HepG2 (cell line): Measurements from ENCODE around the gene KCNMA1.

Source experiments
- ASH2L ChIP-seq: fragments of 300-600, 200-600 bp; sonication (generic); IDR thresholded peaks from 2 replicates; pipeline ENCODE4 v1.7.0; 2017; ENCODE audit warnings: low read depth, mild to moderate bottlenecking, moderate library complexity, mixed read lengths, low read length; ENCODE audit not compliant: insufficient read length
- CHD4 ChIP-seq: fragments of 200-600 bp; sonication (generic); IDR thresholded peaks from 2 replicates; pipeline ENCODE4 v1.7.0; 2017; ENCODE audit warnings: mild to moderate bottlenecking, low read length, borderline replicate concordance
- SP1 ChIP-seq, 2 experiments: fragments of 450-650 bp in 1 of 2; sonication (generic) in 1 of 2; formaldehyde crosslinking in 1 of 2; IDR thresholded peaks; 2 replicates each; pipeline versions ENCODE4 v1.4.0 to v1.6.1; 2016 to 2020; ENCODE audit warnings: missing genetic modification reagents in 1 of 2
- TCF7L2 ChIP-seq: IDR thresholded peaks from 2 replicates; pipeline ENCODE4 v1.6.1; 2011; ENCODE audit warnings: mild to moderate bottlenecking, low read depth, low read length, moderate library complexity
- ZFP36 ChIP-seq: fragments of 150-350 bp; IDR thresholded peaks from 2 replicates; pipeline ENCODE4 v1.6.1; 2018; ENCODE audit warnings: borderline replicate concordance, low read length, low read depth; ENCODE audit not compliant: partially characterized antibody
- ZNF343 ChIP-seq: sonication (generic); formaldehyde crosslinking; IDR thresholded peaks from 2 replicates; pipeline ENCODE4 v1.4.0; 2020; ENCODE audit warnings: mild to moderate bottlenecking, missing genetic modification reagents

DNA sequence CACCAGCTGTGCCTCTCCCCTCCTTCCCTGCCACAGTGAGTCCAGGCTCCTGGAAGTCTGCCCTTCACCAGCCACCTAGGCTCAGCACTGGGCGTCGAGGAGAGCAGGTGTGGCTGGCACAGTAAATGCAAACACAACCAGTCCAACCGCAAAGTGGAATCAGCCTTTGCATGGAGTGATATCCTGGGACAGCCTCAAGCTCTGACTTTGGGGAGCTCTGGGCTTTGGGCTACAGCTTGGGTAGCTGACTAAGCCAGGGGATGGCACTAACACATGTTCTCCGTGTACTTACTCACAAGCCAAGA, 312.4 kb downstream of the KCNMA1 start:
- no peak for TF ChIP-seq ASH2L
- no peak for TF ChIP-seq ZFP36
- no peak for TF ChIP-seq ZNF343 (CRISPR knock-in tag)
- no peak for TF ChIP-seq TCF7L2
- TF ChIP-seq CHD4, result no peak
- TF ChIP-seq SP1 (IDR thresholded peaks at IDR 0.05), result no peak
- no peak for TF ChIP-seq SP1 (CRISPR knock-in tag; IDR thresholded peaks at IDR 0.05)
